ENCODE results near the gene SLCO2A1. TPM values are rescaled to one million over a fixed set of nuclear protein-coding genes. Genes with fewer than 3 reads are reported as not detected.
A peak's percentile ranks its signal among the peaks of the same experiment; 100 is the strongest.

SLCO2A1 gene
- total RNA-seq, 1 experiment from 2014 or later = not detected

- in situ Hi-C loops (cut with HindIII; ENCODE audit: low pct_unique_long_range_greater_than_20kb, low sequenced_read_pairs) = no loop called here
- peak; percentile 2 for DNase-seq (ENCODE audit: low read depth)
These were observed 9.6 kb upstream of the SLCO2A1 start for GRCh38 chr3:134039161-134039862.

DNA sequence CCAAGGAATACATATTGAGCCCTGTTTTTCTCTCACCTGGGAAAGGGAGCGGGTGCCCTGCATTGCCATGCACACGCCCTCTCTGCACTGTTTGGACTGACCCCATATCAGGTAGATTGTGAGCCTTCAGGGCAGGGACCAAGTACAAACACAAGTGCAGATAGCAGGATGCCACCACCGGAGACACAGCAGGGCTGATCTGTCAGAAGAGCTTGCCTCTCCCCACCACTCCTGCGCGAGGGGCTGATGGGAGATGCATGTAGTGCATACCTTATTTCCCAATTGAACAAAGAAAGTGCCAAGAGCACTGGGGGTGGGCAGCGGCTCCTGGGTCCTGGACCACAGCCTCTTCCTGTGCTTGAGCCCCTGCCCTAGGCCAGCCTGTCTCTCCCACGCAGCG lies 9.0 kb upstream of the SLCO2A1 start:
- no peak for DNase-seq (ENCODE audit: low read depth)
- in situ Hi-C loops (cut with HindIII; ENCODE audit: low pct_unique_long_range_greater_than_20kb, low sequenced_read_pairs) = no loop called here

GRCh38 chr3:134038071-134038491 lies 8.4 kb upstream of the SLCO2A1 start:
- in situ Hi-C loops (cut with HindIII; ENCODE audit: low pct_unique_long_range_greater_than_20kb, low sequenced_read_pairs) = no loop called here
- no peak for DNase-seq (ENCODE audit: low read depth)

DNA sequence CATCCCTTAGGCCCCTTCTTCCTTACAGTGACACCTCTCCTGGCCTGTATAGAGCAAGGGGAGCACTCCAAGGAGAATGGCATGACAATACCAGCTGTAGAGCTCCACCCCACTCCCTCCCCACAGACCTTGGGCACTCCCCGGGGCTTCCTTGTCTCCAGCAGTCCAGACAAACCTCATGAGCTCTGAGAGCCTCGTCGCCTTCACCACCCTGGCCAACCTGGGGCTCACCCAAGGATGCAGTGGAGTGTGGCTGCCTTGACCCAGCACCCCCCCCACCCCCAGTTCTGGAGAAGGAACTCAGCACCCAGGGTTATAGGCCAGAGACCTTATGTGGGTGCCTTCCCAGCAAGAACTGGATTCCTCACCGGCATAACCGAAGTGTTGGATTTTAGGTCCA lies 7.4 kb upstream of the SLCO2A1 start:
- in situ Hi-C loops (cut with HindIII; ENCODE audit: low pct_unique_long_range_greater_than_20kb, low sequenced_read_pairs) = no loop called here
- DNase-seq (ENCODE audit: low read depth) = no peak

GRCh38 chr3:134036291-134036690 lies 6.6 kb upstream of the SLCO2A1 start:
- in situ Hi-C loops (cut with HindIII; ENCODE audit: low pct_unique_long_range_greater_than_20kb, low sequenced_read_pairs) = no loop called here
- no peak for DNase-seq (ENCODE audit: low read depth)

GRCh38 chr3:134035836-134036235 lies 6.1 kb upstream of the SLCO2A1 start:
- in situ Hi-C loops (cut with HindIII; ENCODE audit: low pct_unique_long_range_greater_than_20kb, low sequenced_read_pairs) = no loop called here
- DNase-seq (ENCODE audit: low read depth) = no peak

DNA sequence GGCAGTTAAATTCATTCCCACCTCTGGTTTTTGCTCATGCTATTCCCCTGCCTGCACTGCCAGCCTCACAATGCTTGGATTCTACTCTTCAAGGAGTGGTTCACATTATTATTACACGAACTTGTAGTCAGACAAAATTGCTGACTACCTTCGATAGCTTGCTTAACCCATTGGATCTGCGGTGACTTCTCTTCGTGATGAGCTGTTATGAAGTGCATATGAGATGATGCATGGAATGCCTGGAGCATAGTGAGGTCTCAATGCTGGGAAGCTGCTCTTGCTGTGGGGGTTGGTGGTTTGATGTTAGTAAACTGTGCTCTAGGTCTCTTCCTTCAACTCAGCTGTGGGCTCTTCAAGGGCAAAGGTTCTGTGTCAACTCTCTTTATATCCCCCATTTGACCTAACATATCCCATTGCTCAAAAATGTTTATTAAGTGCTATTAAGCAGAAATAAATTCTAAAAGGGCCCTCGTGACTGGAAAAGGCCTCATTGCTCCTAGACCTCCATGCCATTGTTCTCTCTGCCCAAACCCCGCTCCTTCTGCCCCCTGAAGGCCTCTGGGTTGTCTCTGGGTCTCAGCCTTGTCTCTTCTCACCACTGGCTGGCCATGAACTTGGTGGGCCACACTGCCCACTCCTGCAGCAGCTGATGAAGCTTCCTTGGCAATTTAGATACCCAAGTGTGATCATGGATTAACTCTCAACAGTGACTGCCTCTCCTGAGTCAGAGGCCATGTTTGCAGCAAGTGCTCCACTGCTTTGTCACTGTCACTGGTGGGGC lies 4.5 kb upstream of the SLCO2A1 start:
- no peak for DNase-seq (ENCODE audit: low read depth)
- in situ Hi-C loops (cut with HindIII; ENCODE audit: low pct_unique_long_range_greater_than_20kb, low sequenced_read_pairs) = no loop called here

DNA sequence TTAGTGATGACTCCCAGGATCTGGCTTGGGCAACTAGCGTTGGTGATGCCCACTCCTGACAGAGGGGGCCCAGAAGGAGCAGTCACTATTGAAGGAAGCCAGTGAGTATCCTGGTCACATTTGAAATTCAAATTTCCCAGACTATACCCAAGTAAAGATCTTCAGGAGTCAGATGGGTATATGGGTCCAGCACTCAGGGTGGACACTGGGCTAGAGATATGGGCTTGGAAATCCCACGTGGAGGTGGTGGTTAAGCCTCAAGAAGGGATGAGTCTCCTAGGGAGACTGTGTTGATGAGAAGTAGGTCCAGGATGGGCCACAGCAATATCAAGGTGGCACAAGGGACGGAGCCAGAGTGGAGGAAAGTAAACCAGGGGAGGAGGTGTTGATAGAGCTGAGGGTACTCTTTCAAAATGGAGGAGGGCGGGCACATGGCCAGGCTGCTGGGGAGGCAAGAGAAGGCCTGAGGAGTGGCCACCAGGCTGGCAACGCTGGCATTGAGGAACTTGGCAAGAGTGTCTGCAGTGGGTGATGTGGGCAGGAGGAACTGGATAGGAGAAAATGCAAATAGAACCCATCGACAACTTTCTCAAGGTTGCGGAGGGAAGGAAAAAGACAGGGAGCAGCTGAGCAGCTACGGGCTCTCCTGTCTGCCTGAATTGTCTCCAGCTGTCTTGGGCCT lies 3.7 kb upstream of the SLCO2A1 start:
- in situ Hi-C loops (cut with HindIII; ENCODE audit: low pct_unique_long_range_greater_than_20kb, low sequenced_read_pairs) = no loop called here
- no peak for DNase-seq (ENCODE audit: low read depth)

DNA sequence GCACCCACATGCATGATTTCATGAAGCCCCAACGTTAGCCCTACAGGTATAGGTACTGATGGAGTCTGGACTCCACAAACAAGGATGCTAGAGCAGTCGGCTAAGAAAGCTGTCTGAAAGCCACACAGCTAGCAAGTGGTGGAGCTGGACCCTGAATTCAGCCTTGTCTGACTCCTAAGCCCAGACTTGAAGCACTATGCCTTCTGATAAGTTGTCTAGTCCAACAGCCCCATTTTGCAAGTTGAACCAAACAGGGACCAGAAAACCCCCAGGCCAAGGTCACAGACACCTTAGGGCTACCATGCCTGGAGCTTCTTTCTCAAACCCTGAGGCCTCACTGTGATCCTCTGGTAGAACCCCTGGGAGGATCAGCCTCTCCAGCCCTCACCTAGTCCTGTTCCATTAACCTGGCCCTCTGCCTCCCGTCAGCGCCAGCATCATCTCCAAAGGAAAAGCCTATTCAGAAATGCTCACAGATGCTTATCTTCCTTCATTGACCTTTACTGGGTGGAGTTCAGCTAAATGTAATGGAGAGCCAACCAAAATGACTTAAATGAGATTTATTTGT lies 1.7 kb upstream of the SLCO2A1 start:
- in situ Hi-C loops (cut with HindIII; ENCODE audit: low pct_unique_long_range_greater_than_20kb, low sequenced_read_pairs) = no loop called here
- no peak for DNase-seq (ENCODE audit: low read depth)

DNA sequence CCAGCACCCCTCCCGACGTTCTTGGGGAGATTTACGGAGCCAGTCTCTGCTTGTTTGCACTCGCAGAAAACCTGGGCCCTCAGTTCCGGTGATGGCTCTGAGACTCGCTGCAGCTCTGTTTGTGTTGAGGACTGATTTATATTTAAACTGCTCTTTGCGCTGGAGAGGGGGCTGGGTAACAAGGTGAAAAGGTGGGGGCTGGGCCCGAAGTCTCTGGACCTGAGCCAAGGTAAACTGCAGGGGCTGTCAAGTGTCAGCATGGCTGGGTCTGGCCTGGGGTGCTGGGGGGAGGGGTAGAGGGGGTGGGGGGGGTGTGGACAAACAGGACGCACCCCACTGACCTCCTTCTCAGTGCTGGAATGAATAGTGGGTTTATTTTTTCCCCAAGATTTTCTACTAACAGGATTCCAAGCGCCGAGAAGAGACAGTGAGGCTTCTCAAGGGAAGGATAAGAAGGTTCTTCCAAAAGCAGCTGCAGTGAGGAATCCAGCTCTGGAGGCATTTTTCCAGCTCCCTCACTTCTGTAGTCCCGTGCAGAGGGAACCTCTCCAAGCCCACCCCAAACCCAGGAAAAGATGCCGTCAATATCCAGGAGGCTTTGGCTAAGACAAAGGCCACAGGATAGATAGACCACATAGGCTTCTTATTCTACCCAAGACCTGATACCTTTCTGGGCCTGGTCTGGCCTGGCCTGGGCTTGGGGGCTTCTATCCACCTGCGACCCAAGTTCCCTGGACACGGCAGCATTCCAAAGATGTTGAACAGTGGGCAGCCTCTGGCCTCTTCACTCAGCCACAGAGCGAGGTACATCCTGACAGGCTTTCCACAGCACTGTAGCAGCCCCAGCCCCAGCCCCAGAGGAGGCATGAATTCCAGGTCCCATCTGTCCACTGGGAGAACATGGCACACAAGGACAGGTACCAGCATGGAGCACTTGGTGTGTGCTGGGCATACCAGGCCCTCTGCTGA lies 938 bp upstream of the SLCO2A1 start:
- in situ Hi-C loops (cut with HindIII; ENCODE audit: low pct_unique_long_range_greater_than_20kb, low sequenced_read_pairs) = no loop called here
- no peak for DNase-seq (ENCODE audit: low read depth)

DNA sequence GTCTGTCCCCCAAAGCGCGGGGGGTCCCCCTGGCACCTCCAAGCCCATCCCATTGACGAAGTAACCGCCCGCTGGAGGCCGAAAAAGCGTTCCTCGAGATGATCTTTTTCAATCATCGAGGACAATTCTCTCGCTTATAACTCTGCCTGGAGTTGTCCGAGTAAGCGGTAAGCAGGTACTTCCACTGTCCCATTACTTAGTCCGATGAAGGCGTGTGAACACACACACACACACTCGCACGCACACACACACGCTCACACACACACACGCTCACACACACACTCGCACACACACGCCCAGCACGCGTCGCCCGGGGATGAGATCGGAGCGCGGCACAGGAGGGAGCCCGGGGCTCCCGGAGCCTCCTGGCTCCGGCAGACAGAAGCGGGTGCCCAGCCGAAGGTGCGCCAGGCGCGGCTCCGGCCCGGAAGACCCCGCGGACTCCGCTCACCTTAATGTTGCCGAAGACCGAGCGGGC lies 430 bp downstream of the SLCO2A1 start:
- in situ Hi-C loops (cut with HindIII; ENCODE audit: low pct_unique_long_range_greater_than_20kb, low sequenced_read_pairs) = no loop called here
- DNase-seq (ENCODE audit: low read depth) = peak; percentile 10

- DNase-seq (ENCODE audit: low read depth) = no peak
- in situ Hi-C loops (cut with HindIII; ENCODE audit: low pct_unique_long_range_greater_than_20kb, low sequenced_read_pairs) = no loop called here
These were observed 1.1 kb downstream of the SLCO2A1 start for GRCh38 chr3:134028486-134029255.

GRCh38 chr3:134027631-134028030 lies 2.1 kb downstream of the SLCO2A1 start:
- DNase-seq (ENCODE audit: low read depth) = no peak
- in situ Hi-C loops (cut with HindIII; ENCODE audit: low pct_unique_long_range_greater_than_20kb, low sequenced_read_pairs) = no loop called here

- no peak for DNase-seq (ENCODE audit: low read depth)
- in situ Hi-C loops (cut with HindIII; ENCODE audit: low pct_unique_long_range_greater_than_20kb, low sequenced_read_pairs) = no loop called here
These were observed 9.5 kb downstream of the SLCO2A1 start for GRCh38 chr3:134020135-134020680.

- in situ Hi-C loops (cut with HindIII; ENCODE audit: low pct_unique_long_range_greater_than_20kb, low sequenced_read_pairs) = no loop called here
- DNase-seq (ENCODE audit: low read depth) = no peak
These were observed 10.9 kb downstream of the SLCO2A1 start for GRCh38 chr3:134018850-134019249.

GRCh38 chr3:134018406-134018805 lies 11.3 kb downstream of the SLCO2A1 start:
- in situ Hi-C loops (cut with HindIII; ENCODE audit: low pct_unique_long_range_greater_than_20kb, low sequenced_read_pairs) = no loop called here

GRCh38 chr3:134017490-134017889 lies 12.2 kb downstream of the SLCO2A1 start:
- no peak for DNase-seq (ENCODE audit: low read depth)
- in situ Hi-C loops (cut with HindIII; ENCODE audit: low pct_unique_long_range_greater_than_20kb, low sequenced_read_pairs) = no loop called here

More at GRCh38 chr3:134018406-134018805, 11.3 kb downstream of the SLCO2A1 start:
- DNase-seq (ENCODE audit: low read depth) = no peak
